K562 (cell line): Measurements from ENCODE around the gene IL36RN. TPM values are rescaled to one million over a fixed set of nuclear protein-coding genes. Genes with fewer than 3 reads are reported as not detected.

Source experiments
- BHLHE40 ChIP-seq: IDR thresholded peaks from 2 replicates; pipeline ENCODE4 v1.6.1; 2011; ENCODE audit warnings: low read length, improper control_type of control experiment
- CTBP1 ChIP-seq: fragments of 450-650 bp; IDR thresholded peaks from 2 replicates; pipeline ENCODE4 v1.6.1; 2016; ENCODE audit warnings: borderline replicate concordance
- GABPA ChIP-seq: fragments of 200-800 bp; sonication (Bioruptor generic); conservative IDR thresholded peaks from 2 replicates; pipeline ENCODE4 v1.6.1; 2016; ENCODE audit warnings: low read depth, missing genetic modification characterization, missing compliant biosample characterization
- MTA2 ChIP-seq: fragments of 450-650 bp; IDR thresholded peaks from 2 replicates; pipeline ENCODE4 v1.6.1; 2016; ENCODE audit warnings: low read depth
- NR1H2 ChIP-seq: sonication (generic); formaldehyde crosslinking; IDR thresholded peaks from 2 replicates; pipeline ENCODE4 v1.4.0; 2020; ENCODE audit warnings: mild to moderate bottlenecking, missing genetic modification reagents
- TEAD4 ChIP-seq, 2 experiments: sonication (generic) in 1 of 2; formaldehyde crosslinking in 1 of 2; IDR thresholded peaks; 2 replicates each; pipeline versions ENCODE4 v1.6.1 to v1.8.0; 2012 to 2022; ENCODE audit warnings: borderline replicate concordance in 1 of 2, inconsistent platforms in 1 of 2, low read length in 1 of 2, mild to moderate bottlenecking in 1 of 2, missing genetic modification reagents in 1 of 2
- ZNF785 ChIP-seq: fragments of 250-450 bp; sonication (Bioruptor Pico); IDR thresholded peaks from 2 replicates; pipeline ENCODE4 v1.4.0; 2020; ENCODE audit warnings: mild to moderate bottlenecking
- polyA plus RNA-seq, 8 experiments: library from polyadenylated mRNA; depleted of rRNA in 4 of 8; stranded (reverse) in 5 of 8; unstranded in 3 of 8; fragments of >200 nt; fragmentation: Nextera tagmentation in 2 of 8; fragmentation: Illumina TruSeq in 1 of 8; extraction: Ambion mirVana in 2 of 8; extraction: Trizol in 1 of 8; gene quantifications; 2 replicates each; pipeline versions ENCODE4 v1.2.1 to v1.2.3, GENCODE V29; 2011 to 2014; ENCODE audit warnings: inconsistent platforms in 1 of 8, missing spikeins in 1 of 8
- total RNA-seq, 7 experiments: library from RNA; depleted of rRNA in 6 of 7; stranded (reverse); fragments of >200 nt in 6 of 7; fragmentation: Illumina TruSeq in 2 of 7; extraction: Trizol in 2 of 7; gene quantifications; 2 replicates each; pipeline versions ENCODE4 v1.2.1 to v1.2.3, GENCODE V29; 2011 to 2021; ENCODE audit warnings: low replicate concordance in 1 of 7
- TF ChIP-seq, protein P1 (sequence below), 2 experiments: fragments of 450-650 bp; formaldehyde crosslinking in 1 of 2; IDR thresholded peaks; 2 replicates each; pipeline versions ENCODE4 v1.4.0 to v1.6.1; 2014 to 2020; ENCODE audit warnings: mild to moderate bottlenecking in 2 of 2, borderline replicate concordance in 1 of 2, low read depth in 1 of 2
- TF ChIP-seq, protein P2 (sequence below), 3 experiments: IDR thresholded peaks in 2 of 3; conservative IDR thresholded peaks in 1 of 3; 2 replicates each; pipeline ENCODE4 v1.5.1; 2011 to 2012; ENCODE audit warnings: low read length in 3 of 3, mild to moderate bottlenecking in 3 of 3, control low read depth in 2 of 3, improper control_type of control experiment in 1 of 3, inconsistent platforms in 1 of 3, low read depth in 1 of 3, mixed read lengths in 1 of 3, moderate library complexity in 1 of 3; ENCODE audit not compliant: insufficient read depth in 2 of 3
- TF ChIP-seq, protein P3 (sequence below): IDR thresholded peaks from 2 replicates; pipeline ENCODE4 v1.6.1; 2011; ENCODE audit warnings: borderline replicate concordance, low read depth, mild to moderate bottlenecking, moderate library complexity, low read length; ENCODE audit not compliant: insufficient read depth, poor library complexity, severe bottlenecking

IL36RN gene
- total and polyA plus RNA-seq, 9 of the 15 experiments (the other 6 are each of a cell fraction or from before 2014, with no cell fraction given): not detected

DNA sequence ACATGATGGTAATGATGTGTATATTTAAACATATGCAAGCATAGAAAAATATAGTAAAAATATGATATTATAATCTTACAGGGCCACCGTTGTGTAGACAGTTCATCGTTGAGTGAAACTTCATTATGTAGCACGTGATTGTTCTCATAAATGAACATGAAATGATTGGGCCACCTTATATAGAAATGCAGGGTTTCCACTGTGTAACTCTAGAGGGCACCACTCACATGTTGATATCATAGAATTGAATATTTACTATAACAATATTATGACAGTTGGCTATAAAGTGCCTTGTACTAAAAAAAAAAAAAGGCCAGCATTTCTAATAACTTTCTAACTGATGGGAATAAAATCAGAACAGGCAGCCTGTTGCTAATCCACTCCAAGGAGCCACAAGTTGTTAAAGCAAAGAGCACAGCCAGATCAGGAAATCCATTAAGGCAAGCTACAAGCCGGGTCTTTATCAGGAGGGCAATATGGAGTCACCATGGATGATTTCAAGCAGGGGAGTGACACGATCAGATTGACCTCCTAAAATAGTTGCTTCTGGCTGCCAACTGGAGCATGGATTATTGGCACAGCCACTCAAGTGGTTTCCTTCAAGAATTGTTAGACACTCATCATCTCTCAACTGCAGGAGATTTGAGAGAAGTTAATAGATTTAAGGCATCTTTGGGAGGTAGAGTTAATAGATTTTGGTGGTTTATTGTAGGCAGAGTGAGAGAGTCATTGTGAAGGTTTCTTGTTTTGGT is 25.4 kb downstream of the IL36RN start (continued):
- TF ChIP-seq NR1H2 (CRISPR knock-in tag) (no peak), CTBP1 (no peak), BHLHE40 (0 out of 2 replicates have a peak, but pooled peaks have one; percentile 19), MTA2 (no peak), GABPA (tag) (no peak), ZNF785 (no peak), TEAD4 (IDR thresholded peaks at IDR 0.05; ENCODE audit: low read length) (no peak), TEAD4 (CRISPR knock-in tag; IDR thresholded peaks at IDR 0.05; ENCODE audit: borderline replicate concordance) (no peak)
- TF ChIP-seq, protein P1, sequence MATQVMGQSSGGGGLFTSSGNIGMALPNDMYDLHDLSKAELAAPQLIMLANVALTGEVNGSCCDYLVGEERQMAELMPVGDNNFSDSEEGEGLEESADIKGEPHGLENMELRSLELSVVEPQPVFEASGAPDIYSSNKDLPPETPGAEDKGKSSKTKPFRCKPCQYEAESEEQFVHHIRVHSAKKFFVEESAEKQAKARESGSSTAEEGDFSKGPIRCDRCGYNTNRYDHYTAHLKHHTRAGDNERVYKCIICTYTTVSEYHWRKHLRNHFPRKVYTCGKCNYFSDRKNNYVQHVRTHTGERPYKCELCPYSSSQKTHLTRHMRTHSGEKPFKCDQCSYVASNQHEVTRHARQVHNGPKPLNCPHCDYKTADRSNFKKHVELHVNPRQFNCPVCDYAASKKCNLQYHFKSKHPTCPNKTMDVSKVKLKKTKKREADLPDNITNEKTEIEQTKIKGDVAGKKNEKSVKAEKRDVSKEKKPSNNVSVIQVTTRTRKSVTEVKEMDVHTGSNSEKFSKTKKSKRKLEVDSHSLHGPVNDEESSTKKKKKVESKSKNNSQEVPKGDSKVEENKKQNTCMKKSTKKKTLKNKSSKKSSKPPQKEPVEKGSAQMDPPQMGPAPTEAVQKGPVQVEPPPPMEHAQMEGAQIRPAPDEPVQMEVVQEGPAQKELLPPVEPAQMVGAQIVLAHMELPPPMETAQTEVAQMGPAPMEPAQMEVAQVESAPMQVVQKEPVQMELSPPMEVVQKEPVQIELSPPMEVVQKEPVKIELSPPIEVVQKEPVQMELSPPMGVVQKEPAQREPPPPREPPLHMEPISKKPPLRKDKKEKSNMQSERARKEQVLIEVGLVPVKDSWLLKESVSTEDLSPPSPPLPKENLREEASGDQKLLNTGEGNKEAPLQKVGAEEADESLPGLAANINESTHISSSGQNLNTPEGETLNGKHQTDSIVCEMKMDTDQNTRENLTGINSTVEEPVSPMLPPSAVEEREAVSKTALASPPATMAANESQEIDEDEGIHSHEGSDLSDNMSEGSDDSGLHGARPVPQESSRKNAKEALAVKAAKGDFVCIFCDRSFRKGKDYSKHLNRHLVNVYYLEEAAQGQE (IDR thresholded peaks at IDR 0.05; ENCODE audit: borderline replicate concordance): 0 out of 2 replicates have a peak, but pooled peaks have one; percentile 4
- TF ChIP-seq, protein P1 (CRISPR knock-in tag; IDR thresholded peaks at IDR 0.05; ENCODE audit: low read depth): no peak
- TF ChIP-seq, protein P2, sequence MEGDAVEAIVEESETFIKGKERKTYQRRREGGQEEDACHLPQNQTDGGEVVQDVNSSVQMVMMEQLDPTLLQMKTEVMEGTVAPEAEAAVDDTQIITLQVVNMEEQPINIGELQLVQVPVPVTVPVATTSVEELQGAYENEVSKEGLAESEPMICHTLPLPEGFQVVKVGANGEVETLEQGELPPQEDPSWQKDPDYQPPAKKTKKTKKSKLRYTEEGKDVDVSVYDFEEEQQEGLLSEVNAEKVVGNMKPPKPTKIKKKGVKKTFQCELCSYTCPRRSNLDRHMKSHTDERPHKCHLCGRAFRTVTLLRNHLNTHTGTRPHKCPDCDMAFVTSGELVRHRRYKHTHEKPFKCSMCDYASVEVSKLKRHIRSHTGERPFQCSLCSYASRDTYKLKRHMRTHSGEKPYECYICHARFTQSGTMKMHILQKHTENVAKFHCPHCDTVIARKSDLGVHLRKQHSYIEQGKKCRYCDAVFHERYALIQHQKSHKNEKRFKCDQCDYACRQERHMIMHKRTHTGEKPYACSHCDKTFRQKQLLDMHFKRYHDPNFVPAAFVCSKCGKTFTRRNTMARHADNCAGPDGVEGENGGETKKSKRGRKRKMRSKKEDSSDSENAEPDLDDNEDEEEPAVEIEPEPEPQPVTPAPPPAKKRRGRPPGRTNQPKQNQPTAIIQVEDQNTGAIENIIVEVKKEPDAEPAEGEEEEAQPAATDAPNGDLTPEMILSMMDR (IDR thresholded peaks at IDR 0.05 in 2 of 3, conservative IDR thresholded peaks at IDR 0.05 in 1 of 3; ENCODE audit: insufficient read depth in 2 of 3, low read depth in 1 of 3, low read length in 3 of 3): peak in 2 of 3 experiments; percentile 42 to 68; a peak in 4 of 6 replicates
- TF ChIP-seq, protein P3, sequence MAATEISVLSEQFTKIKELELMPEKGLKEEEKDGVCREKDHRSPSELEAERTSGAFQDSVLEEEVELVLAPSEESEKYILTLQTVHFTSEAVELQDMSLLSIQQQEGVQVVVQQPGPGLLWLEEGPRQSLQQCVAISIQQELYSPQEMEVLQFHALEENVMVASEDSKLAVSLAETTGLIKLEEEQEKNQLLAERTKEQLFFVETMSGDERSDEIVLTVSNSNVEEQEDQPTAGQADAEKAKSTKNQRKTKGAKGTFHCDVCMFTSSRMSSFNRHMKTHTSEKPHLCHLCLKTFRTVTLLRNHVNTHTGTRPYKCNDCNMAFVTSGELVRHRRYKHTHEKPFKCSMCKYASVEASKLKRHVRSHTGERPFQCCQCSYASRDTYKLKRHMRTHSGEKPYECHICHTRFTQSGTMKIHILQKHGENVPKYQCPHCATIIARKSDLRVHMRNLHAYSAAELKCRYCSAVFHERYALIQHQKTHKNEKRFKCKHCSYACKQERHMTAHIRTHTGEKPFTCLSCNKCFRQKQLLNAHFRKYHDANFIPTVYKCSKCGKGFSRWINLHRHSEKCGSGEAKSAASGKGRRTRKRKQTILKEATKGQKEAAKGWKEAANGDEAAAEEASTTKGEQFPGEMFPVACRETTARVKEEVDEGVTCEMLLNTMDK: peak; percentile 29
